Mesendoderm (in vitro differentiated cells): ENCODE data around the gene TEKT3.

ENCODE experiments used
- DNase-seq: peaks from one replicate; pipeline ENCODE4 v3.0.0; 2013
- H2AK5ac ChIP-seq: 2 replicates; pipeline ENCODE4 v1.6.1; 2013; ENCODE audit warnings: low read length, inconsistent platforms
- H2BK120ac ChIP-seq: 2 replicates; pipeline ENCODE4 v1.6.1; 2013; ENCODE audit warnings: low read depth, mild to moderate bottlenecking, low read length, moderate library complexity, mixed read lengths
- H2BK15ac ChIP-seq: replicated peaks from 2 replicates; pipeline ENCODE4 v1.6.1; 2013; ENCODE audit warnings: low read depth, mild to moderate bottlenecking, moderate library complexity
- H2BK5ac ChIP-seq: 2 replicates; pipeline ENCODE4 v1.6.1; 2013; ENCODE audit warnings: low read length, inconsistent platforms
- H3K18ac ChIP-seq: 2 replicates; pipeline ENCODE4 v1.6.1; 2013; ENCODE audit warnings: mild to moderate bottlenecking, low read length, mixed read lengths
- H3K23ac ChIP-seq: one replicate; pipeline ENCODE4 v1.6.1; 2013; ENCODE audit warnings: low read length
- H3K27ac ChIP-seq: 2 replicates; pipeline ENCODE4 v1.5.1; 2013; ENCODE audit warnings: low read depth, mild to moderate bottlenecking, inconsistent platforms, low read length, moderate library complexity
- H3K27me3 ChIP-seq: 2 replicates; pipeline ENCODE4 v1.6.1; 2013; ENCODE audit warnings: low read length, control low read depth, mild to moderate bottlenecking, inconsistent platforms; ENCODE audit not compliant: insufficient read depth, poor library complexity
- H3K36me3 ChIP-seq: 2 replicates; pipeline ENCODE4 v1.6.1; 2013; ENCODE audit warnings: low read length, inconsistent platforms; ENCODE audit not compliant: control insufficient read depth, insufficient read depth
- H3K4ac ChIP-seq: one replicate; pipeline ENCODE4 v1.6.1; 2013; ENCODE audit warnings: low read depth, mild to moderate bottlenecking, low read length, moderate library complexity
- H3K4me1 ChIP-seq: 2 replicates; pipeline ENCODE4 v1.6.1; 2013; ENCODE audit warnings: low read depth, low read length, inconsistent platforms; ENCODE audit not compliant: control insufficient read depth
- H3K4me2 ChIP-seq: 2 replicates; pipeline ENCODE4 v1.6.1; 2013; ENCODE audit warnings: low read length
- H3K4me3 ChIP-seq: 2 replicates; pipeline ENCODE4 v1.5.1; 2013; ENCODE audit warnings: mild to moderate bottlenecking, low read length
- H3K56ac ChIP-seq: one replicate; pipeline ENCODE4 v1.6.1; 2013; ENCODE audit warnings: low read length
- H3K79me1 ChIP-seq: 2 replicates; pipeline ENCODE4 v1.6.1; 2013; ENCODE audit warnings: low read length, inconsistent platforms
- H3K79me2 ChIP-seq: 2 replicates; pipeline ENCODE4 v1.6.1; 2013; ENCODE audit warnings: mild to moderate bottlenecking, low read length; ENCODE audit not compliant: control insufficient read depth, insufficient read depth
- H3K9ac ChIP-seq: 2 replicates; pipeline ENCODE4 v1.6.1; 2013; ENCODE audit warnings: low read length, inconsistent platforms
- H4K5ac ChIP-seq: one replicate; pipeline ENCODE4 v1.6.1; 2013; ENCODE audit warnings: low read length
- H4K8ac ChIP-seq: one replicate; pipeline ENCODE4 v1.6.1; 2013; ENCODE audit warnings: low read depth, mild to moderate bottlenecking, control low read depth, low read length, moderate library complexity
- WGBS: extraction: QIAGEN DNeasy Blood & Tissue Kit; methylation state at CpG from one replicate; pipeline ENCODE4 v1.1.7; 2013; ENCODE audit warnings: low lambda C conversion rate, missing lambda C conversion rate; ENCODE audit not compliant: insufficient coverage; ENCODE audit errors: extremely low coverage; 5-methylcytosine and 5-hydroxymethylcytosine counted together

Gene TEKT3

DNA sequence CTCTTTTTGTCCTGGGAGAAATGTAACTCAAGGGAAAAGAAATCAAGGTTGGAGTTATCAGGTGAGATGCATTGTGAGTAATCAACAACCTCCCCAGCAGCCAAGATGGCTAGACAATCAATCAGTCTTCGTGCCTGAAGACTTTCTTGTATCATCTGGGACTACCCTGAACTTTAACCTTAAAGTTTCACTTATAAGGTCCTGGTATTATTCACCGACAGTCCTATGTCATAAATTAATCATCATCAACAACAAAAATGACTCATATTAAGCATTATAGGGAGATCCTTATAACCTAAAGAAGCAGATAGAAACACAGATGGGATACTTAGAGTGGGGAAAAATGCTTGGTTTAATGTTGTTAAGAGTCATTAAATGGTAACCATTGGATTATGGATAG, 7.7 kb upstream of the TEKT3 start:
- WGBS, result no CpG with 5 or more reads among the region's 2 CpGs
- Histone ChIP-seq H3K27ac (no peak overlapping the region), H4K8ac (no peak overlapping the region), H3K36me3 (no peaks in the 10 kb centered on the region), H2BK15ac (no peak overlapping the region), H3K56ac (no peak overlapping the region), H3K27me3 (no peaks in the 10 kb centered on the region), H3K79me1 (no peaks in the 10 kb centered on the region), H2BK120ac (no peak overlapping the region), H3K4me2 (no peak overlapping the region), H3K18ac (no peak overlapping the region), H3K4ac (no peak overlapping the region), H4K5ac (no peak overlapping the region), H3K9ac (no peak overlapping the region), H2BK5ac (no peak overlapping the region), H3K23ac (no peak overlapping the region), H2AK5ac (no peak overlapping the region), H3K4me1 (no peaks in the 10 kb centered on the region), H3K79me2 (no peaks in the 10 kb centered on the region), H3K4me3 (no peak overlapping the region)
- DNase-seq, result peak; percentile 13

DNA sequence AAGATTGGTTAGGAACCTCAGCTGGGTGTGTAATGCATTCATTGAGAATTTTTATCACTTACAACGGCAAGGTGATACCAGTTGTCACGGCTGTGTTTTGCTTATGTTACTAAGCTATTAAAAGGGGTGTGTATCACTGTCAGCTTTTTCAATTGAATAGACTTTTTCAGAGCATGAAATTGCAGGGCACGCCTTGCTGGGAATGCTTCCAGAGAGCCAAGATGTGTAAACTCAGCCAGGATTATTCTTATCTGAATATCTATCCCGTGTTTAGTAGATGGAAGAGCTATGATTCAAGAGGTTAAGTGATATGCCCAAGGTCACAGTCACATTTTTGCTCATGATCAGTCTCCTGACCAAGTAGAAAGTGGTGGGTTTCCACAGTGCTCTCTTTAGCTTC, 6.6 kb upstream of the TEKT3 start:
- no peak overlapping the region for H3K18ac ChIP-seq
- H2BK5ac ChIP-seq, result no peak overlapping the region
- H3K4me1 ChIP-seq, result no peaks in the 10 kb centered on the region
- H3K79me2 ChIP-seq, result no peaks in the 10 kb centered on the region
- H2BK120ac ChIP-seq, result no peak overlapping the region
- no peak overlapping the region for H3K56ac ChIP-seq
- no peak overlapping the region for H3K23ac ChIP-seq
- no peak overlapping the region for H3K4me3 ChIP-seq
- H2BK15ac ChIP-seq, result no peak overlapping the region
- H3K4me2 ChIP-seq, result no peak overlapping the region
- H4K5ac ChIP-seq, result no peak overlapping the region
- no CpG with 5 or more reads among the region's 4 CpGs for WGBS
- DNase-seq, result no peak
- no peak overlapping the region for H2AK5ac ChIP-seq
- no peak overlapping the region for H3K27ac ChIP-seq
- H3K36me3 ChIP-seq, result no peaks in the 10 kb centered on the region
- no peak overlapping the region for H3K9ac ChIP-seq
- no peaks in the 10 kb centered on the region for H3K27me3 ChIP-seq
- no peak overlapping the region for H3K4ac ChIP-seq
- H3K79me1 ChIP-seq, result no peaks in the 10 kb centered on the region
- H4K8ac ChIP-seq, result no peak overlapping the region

- no peak overlapping the region for H3K18ac ChIP-seq
- H2AK5ac ChIP-seq, result no peak overlapping the region
- no peak overlapping the region for H3K4me2 ChIP-seq
- no peaks in the 10 kb centered on the region for H3K27me3 ChIP-seq
- no peaks in the 10 kb centered on the region for H3K36me3 ChIP-seq
- no peak overlapping the region for H3K4ac ChIP-seq
- no peak overlapping the region for H3K9ac ChIP-seq
- no peak overlapping the region for H3K27ac ChIP-seq
- no peak overlapping the region for H4K8ac ChIP-seq
- H2BK5ac ChIP-seq, result no peak overlapping the region
- H2BK120ac ChIP-seq, result no peak overlapping the region
- no peaks in the 10 kb centered on the region for H3K79me1 ChIP-seq
- H3K4me3 ChIP-seq, result no peak overlapping the region
- H2BK15ac ChIP-seq, result no peak overlapping the region
- H3K56ac ChIP-seq, result no peak overlapping the region
- no peak for DNase-seq
- no peak overlapping the region for H3K23ac ChIP-seq
- no CpG with 5 or more reads among the region's 13 CpGs for WGBS
- H3K4me1 ChIP-seq, result no peaks in the 10 kb centered on the region
- no peaks in the 10 kb centered on the region for H3K79me2 ChIP-seq
- no peak overlapping the region for H4K5ac ChIP-seq
Measured at GRCh38 chr17:15346066-15346595, 4.7 kb upstream of the TEKT3 start.

DNA sequence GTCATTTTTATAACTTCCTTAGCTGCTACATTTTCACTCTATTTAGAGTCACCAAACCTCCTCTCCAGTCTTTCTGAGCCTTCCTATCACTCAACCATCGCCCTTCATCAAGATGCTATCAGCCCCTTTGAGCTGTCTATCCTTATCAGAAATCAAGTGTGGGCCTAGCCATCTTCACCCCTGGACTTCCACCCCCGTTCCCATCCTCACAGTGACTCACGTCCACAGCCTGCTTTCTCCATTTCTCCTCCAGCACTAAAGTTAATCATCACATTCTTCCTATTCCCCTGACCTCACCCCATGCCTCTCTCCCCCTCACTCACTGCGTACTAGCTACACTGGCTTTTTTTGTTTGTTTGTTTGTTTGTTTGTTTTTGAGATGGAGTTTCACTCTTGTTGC, 2.4 kb upstream of the TEKT3 start:
- Histone ChIP-seq H3K27ac (no peak overlapping the region), H2BK5ac (no peak overlapping the region), H3K79me1 (no peaks in the 10 kb centered on the region), H3K4me3 (no peak overlapping the region), H3K23ac (no peak overlapping the region), H3K18ac (no peak overlapping the region), H2BK15ac (no peak overlapping the region), H3K36me3 (no peaks in the 10 kb centered on the region), H4K5ac (no peak overlapping the region), H4K8ac (no peak overlapping the region), H3K4ac (no peak overlapping the region), H3K27me3 (no peaks in the 10 kb centered on the region), H3K79me2 (no peaks in the 10 kb centered on the region), H2AK5ac (no peak overlapping the region), H3K4me1 (no peaks in the 10 kb centered on the region), H3K56ac (no peak overlapping the region), H3K4me2 (no peak overlapping the region), H3K9ac (no peak overlapping the region), H2BK120ac (no peak overlapping the region)
- DNase-seq, result peak; percentile 23
- WGBS, result no CpG with 5 or more reads among the region's 4 CpGs

DNA sequence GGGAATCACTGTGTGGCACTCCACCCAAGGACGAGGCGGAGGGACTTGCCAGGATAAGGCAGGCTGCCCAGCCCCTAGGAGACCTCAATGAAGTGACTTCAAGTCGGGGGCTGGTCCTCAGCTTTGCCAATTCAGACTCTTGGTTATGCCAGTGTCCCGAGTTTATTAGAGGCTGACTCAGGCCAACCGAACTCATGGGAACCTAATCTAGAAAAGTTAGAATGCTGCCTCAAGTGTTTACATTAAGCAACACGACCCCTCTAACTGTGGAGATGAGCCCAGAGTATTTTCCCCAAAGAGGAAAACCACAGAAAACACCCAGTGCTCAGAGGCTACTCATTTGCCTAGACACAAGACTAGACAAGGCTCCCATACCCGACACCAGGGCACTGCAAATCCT, 1.1 kb upstream of the TEKT3 start:
- WGBS, result no CpG with 5 or more reads among the region's 7 CpGs
- no peak overlapping the region for H3K4me3 ChIP-seq

DNA sequence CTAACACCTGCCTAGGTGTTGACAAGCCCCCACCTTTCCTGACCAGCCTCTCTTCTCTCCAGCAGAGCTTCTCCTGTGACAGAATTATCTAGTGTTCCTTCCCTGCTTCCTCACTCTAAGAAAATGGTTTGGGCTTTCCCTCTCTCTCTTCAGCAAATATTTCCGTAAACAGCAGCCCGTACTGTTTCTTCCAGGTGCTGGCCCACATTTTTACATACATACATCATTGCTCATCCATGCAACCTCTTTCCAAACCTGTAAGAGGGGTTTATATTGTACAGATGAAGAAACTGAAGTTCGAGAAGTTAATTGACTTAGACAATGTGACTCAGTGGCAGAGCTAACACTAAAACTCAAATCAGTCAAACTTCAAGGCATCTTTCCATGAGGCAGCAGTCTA, 569 bp upstream of the TEKT3 start:
- no peak overlapping the region for H3K18ac ChIP-seq
- no peaks in the 10 kb centered on the region for H3K4me1 ChIP-seq
- no peak overlapping the region for H2AK5ac ChIP-seq
- no peak overlapping the region for H4K8ac ChIP-seq
- no peak for DNase-seq
- no peak overlapping the region for H2BK5ac ChIP-seq
- no peak overlapping the region for H2BK15ac ChIP-seq
- H3K4me2 ChIP-seq, result peak overlapping the region; percentile 81
- H3K27me3 ChIP-seq, result no peaks in the 10 kb centered on the region
- H3K23ac ChIP-seq, result no peak overlapping the region
- no peaks in the 10 kb centered on the region for H3K79me2 ChIP-seq
- no peaks in the 10 kb centered on the region for H3K79me1 ChIP-seq
- no peak overlapping the region for H3K56ac ChIP-seq
- no peak overlapping the region for H3K4me3 ChIP-seq
- WGBS, result no CpG with 5 or more reads among the region's 3 CpGs
- no peak overlapping the region for H4K5ac ChIP-seq
- H3K9ac ChIP-seq, result no peak overlapping the region
- H2BK120ac ChIP-seq, result no peak overlapping the region
- H3K4ac ChIP-seq, result no peak overlapping the region
- no peaks in the 10 kb centered on the region for H3K36me3 ChIP-seq
- H3K27ac ChIP-seq, result no peak overlapping the region

More for the DNA sequence above, 1.1 kb upstream of the TEKT3 start:
- Histone ChIP-seq H2BK120ac (no peak overlapping the region), H3K9ac (no peak overlapping the region), H3K18ac (no peak overlapping the region), H3K4me2 (no peak overlapping the region), H2BK15ac (no peak overlapping the region), H3K36me3 (no peaks in the 10 kb centered on the region), H3K4me1 (no peaks in the 10 kb centered on the region), H3K27me3 (no peaks in the 10 kb centered on the region), H3K4ac (no peak overlapping the region), H4K8ac (no peak overlapping the region), H3K27ac (no peak overlapping the region), H2AK5ac (no peak overlapping the region), H3K79me1 (no peaks in the 10 kb centered on the region), H3K79me2 (no peaks in the 10 kb centered on the region), H2BK5ac (no peak overlapping the region), H4K5ac (no peak overlapping the region), H3K23ac (no peak overlapping the region), H3K56ac (no peak overlapping the region)
- no peak for DNase-seq
